ENCODE results near the gene PPIP5K1. TPM values are rescaled to one million over a fixed set of nuclear protein-coding genes. Genes with fewer than 3 reads are reported as not detected.

PPIP5K1 gene
- total and polyA plus RNA-seq, 9 of the 15 experiments (the other 6 are each of a cell fraction or from before 2014, with no cell fraction given) = 2.5 to 74.6 (median 35.1) TPM

DNA sequence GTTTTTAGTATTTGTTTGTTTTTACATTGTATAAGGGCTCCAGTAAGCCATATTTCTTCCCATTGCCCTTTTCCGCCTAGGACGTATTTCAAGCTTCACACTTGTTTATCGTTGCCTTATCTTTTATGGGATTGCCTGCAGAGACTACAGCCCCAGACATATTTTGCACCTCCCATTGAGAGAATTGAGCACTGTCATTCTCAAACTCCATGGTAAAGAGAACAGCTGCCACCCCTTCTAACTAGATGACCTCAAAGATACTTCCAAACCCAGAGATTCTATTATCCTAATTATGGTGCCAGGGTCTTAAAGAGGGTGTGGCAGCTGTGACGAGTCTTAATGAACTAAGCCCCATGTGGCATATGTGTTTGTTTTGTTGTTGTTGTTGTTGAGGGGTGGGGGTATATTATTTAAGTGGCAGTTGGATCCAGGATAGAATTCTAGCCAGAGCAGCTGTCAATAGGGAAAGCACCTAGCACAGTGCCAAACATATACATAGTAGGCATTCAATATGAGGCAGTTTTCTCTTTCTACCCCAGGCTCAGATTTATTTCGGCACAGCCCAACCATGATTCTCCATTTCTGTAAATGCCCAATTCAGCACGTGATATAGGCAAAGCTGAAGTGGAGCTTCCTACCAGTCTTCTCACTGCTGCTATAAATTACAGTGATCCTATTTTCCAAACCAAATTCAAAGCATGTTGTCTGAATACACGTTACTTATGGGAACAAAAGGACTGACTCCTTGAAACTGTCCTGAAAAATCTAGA lies 96.1 kb downstream of the PPIP5K1 start (continued):
- TF ChIP-seq, protein P1, sequence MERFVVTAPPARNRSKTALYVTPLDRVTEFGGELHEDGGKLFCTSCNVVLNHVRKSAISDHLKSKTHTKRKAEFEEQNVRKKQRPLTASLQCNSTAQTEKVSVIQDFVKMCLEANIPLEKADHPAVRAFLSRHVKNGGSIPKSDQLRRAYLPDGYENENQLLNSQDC (CRISPR knock-in tag; IDR thresholded peaks at IDR 0.05) = no peak
- TF ChIP-seq, protein P2, sequence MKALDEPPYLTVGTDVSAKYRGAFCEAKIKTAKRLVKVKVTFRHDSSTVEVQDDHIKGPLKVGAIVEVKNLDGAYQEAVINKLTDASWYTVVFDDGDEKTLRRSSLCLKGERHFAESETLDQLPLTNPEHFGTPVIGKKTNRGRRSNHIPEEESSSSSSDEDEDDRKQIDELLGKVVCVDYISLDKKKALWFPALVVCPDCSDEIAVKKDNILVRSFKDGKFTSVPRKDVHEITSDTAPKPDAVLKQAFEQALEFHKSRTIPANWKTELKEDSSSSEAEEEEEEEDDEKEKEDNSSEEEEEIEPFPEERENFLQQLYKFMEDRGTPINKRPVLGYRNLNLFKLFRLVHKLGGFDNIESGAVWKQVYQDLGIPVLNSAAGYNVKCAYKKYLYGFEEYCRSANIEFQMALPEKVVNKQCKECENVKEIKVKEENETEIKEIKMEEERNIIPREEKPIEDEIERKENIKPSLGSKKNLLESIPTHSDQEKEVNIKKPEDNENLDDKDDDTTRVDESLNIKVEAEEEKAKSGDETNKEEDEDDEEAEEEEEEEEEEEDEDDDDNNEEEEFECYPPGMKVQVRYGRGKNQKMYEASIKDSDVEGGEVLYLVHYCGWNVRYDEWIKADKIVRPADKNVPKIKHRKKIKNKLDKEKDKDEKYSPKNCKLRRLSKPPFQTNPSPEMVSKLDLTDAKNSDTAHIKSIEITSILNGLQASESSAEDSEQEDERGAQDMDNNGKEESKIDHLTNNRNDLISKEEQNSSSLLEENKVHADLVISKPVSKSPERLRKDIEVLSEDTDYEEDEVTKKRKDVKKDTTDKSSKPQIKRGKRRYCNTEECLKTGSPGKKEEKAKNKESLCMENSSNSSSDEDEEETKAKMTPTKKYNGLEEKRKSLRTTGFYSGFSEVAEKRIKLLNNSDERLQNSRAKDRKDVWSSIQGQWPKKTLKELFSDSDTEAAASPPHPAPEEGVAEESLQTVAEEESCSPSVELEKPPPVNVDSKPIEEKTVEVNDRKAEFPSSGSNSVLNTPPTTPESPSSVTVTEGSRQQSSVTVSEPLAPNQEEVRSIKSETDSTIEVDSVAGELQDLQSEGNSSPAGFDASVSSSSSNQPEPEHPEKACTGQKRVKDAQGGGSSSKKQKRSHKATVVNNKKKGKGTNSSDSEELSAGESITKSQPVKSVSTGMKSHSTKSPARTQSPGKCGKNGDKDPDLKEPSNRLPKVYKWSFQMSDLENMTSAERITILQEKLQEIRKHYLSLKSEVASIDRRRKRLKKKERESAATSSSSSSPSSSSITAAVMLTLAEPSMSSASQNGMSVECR (CRISPR knock-in tag; IDR thresholded peaks at IDR 0.05) = no peak
- TF ChIP-seq LEF1 (IDR thresholded peaks at IDR 0.05) = no peak
- TF ChIP-seq FOSL1 (tag; conservative IDR thresholded peaks at IDR 0.05) = no peak
- TF ChIP-seq, protein P3, sequence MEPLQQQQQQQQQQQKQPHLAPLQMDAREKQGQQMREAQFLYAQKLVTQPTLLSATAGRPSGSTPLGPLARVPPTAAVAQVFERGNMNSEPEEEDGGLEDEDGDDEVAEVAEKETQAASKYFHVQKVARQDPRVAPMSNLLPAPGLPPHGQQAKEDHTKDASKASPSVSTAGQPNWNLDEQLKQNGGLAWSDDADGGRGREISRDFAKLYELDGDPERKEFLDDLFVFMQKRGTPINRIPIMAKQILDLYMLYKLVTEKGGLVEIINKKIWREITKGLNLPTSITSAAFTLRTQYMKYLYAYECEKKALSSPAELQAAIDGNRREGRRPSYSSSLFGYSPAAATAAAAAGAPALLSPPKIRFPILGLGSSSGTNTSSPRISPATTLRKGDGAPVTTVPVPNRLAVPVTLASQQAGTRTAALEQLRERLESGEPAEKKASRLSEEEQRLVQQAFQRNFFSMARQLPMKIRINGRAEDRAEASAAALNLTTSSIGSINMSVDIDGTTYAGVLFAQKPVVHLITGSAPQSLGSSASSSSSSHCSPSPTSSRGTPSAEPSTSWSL (CRISPR knock-in tag; IDR thresholded peaks at IDR 0.05; ENCODE audit: borderline replicate concordance) = no peak
- no peak for TF ChIP-seq MCM3 (IDR thresholded peaks at IDR 0.05)
- TF ChIP-seq POLR3A (IDR thresholded peaks at IDR 0.05; ENCODE audit: borderline replicate concordance, extremely low read depth, insufficient read depth, insufficient read length) = no peak
- TF ChIP-seq, protein P4, sequence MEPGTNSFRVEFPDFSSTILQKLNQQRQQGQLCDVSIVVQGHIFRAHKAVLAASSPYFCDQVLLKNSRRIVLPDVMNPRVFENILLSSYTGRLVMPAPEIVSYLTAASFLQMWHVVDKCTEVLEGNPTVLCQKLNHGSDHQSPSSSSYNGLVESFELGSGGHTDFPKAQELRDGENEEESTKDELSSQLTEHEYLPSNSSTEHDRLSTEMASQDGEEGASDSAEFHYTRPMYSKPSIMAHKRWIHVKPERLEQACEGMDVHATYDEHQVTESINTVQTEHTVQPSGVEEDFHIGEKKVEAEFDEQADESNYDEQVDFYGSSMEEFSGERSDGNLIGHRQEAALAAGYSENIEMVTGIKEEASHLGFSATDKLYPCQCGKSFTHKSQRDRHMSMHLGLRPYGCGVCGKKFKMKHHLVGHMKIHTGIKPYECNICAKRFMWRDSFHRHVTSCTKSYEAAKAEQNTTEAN (CRISPR knock-in tag; IDR thresholded peaks at IDR 0.05) = no peak
- TF ChIP-seq RHOXF2B (CRISPR knock-in tag; conservative IDR thresholded peaks at IDR 0.05) = no peak
- TF ChIP-seq PTBP1 (IDR thresholded peaks at IDR 0.05; ENCODE audit: low read depth, low read length) = no peak
- no peak for TF ChIP-seq TRIM28 (IDR thresholded peaks at IDR 0.05)
- no peak for TF ChIP-seq NR1H2 (CRISPR knock-in tag; IDR thresholded peaks at IDR 0.05)
- TF ChIP-seq RCOR1 (IDR thresholded peaks at IDR 0.05; ENCODE audit: borderline replicate concordance in 1 of 2, low read depth in 2 of 2, low read length in 2 of 2) = peak in 1 of 2 experiments; percentile 47; a peak in 1 of 4 replicates
- TF ChIP-seq MAFK (IDR thresholded peaks at IDR 0.05; ENCODE audit: low read length) = no peak
- TF ChIP-seq TAL1 (IDR thresholded peaks at IDR 0.05) = no peak
- TF ChIP-seq NFIC (IDR thresholded peaks at IDR 0.05) = no peak
- no peak for TF ChIP-seq FOXP1 (CRISPR knock-in tag; IDR thresholded peaks at IDR 0.05)
- TF ChIP-seq, protein P5, sequence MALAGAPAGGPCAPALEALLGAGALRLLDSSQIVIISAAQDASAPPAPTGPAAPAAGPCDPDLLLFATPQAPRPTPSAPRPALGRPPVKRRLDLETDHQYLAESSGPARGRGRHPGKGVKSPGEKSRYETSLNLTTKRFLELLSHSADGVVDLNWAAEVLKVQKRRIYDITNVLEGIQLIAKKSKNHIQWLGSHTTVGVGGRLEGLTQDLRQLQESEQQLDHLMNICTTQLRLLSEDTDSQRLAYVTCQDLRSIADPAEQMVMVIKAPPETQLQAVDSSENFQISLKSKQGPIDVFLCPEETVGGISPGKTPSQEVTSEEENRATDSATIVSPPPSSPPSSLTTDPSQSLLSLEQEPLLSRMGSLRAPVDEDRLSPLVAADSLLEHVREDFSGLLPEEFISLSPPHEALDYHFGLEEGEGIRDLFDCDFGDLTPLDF (CRISPR knock-in tag; IDR thresholded peaks at IDR 0.05) = no peak
- TF ChIP-seq, protein P6, sequence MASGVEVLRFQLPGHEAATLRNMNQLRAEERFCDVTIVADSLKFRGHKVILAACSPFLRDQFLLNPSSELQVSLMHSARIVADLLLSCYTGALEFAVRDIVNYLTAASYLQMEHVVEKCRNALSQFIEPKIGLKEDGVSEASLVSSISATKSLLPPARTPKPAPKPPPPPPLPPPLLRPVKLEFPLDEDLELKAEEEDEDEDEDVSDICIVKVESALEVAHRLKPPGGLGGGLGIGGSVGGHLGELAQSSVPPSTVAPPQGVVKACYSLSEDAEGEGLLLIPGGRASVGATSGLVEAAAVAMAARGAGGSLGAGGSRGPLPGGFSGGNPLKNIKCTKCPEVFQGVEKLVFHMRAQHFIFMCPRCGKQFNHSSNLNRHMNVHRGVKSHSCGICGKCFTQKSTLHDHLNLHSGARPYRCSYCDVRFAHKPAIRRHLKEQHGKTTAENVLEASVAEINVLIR (CRISPR knock-in tag; IDR thresholded peaks at IDR 0.05) = no peak

Measured in K562 (cell line).